Gastrocnemius medialis (tissue), 4 donors: Measurements from ENCODE around the gene NUP214.

ENCODE experiments used
- CTCF ChIP-seq, 5 experiments: fragments of 450-650 bp in 3 of 5; fragments of 200-600 bp in 2 of 5; sonication (generic) in 2 of 5; IDR thresholded peaks in 4 of 5; conservative IDR thresholded peaks in 1 of 5; 1 replicate in 4 of 5; 2 replicates in 1 of 5; pipeline ENCODE4 v1.5.1; 2016 to 2019; ENCODE audit warnings: antibody characterized with exemption in 5 of 5, mild to moderate bottlenecking in 3 of 5, moderate library complexity in 3 of 5
- POLR2A ChIP-seq, 2 donors: fragments of 450-650 bp; IDR thresholded peaks; one replicate each; pipeline ENCODE4 v1.6.1; 2017; ENCODE audit warnings: antibody characterized with exemption in 2 of 2, mild to moderate bottlenecking in 2 of 2, moderate library complexity in 2 of 2

- TF ChIP-seq CTCF (IDR thresholded peaks at IDR 0.05 in 4 of 5, conservative IDR thresholded peaks at IDR 0.05 in 1 of 5) = no peak
- TF ChIP-seq POLR2A (IDR thresholded peaks at IDR 0.05) = no peak
These were observed 26.2 kb upstream of the NUP214 start for GRCh38 chr9:131099102-131099606.
